Measurements from ENCODE around the gene ENC1.

- TF ChIP-seq POLR2AphosphoS5 (IDR thresholded peaks at IDR 0.05; ENCODE audit: low read depth, low read length) (no peak), POLR2A (IDR thresholded peaks at IDR 0.05; ENCODE audit: low read depth, low read length) (no peak), SPI1 (IDR thresholded peaks at IDR 0.05; ENCODE audit: low read depth, low read length) (no peak), POU2F2 (IDR thresholded peaks at IDR 0.05; ENCODE audit: low read depth, low read length) (no peak), TAF1 (IDR thresholded peaks at IDR 0.05; ENCODE audit: low read depth, low read length) (no peak)
Observed at GRCh38 chr5:74672215-74672877, 31.8 kb upstream of the ENC1 start.
